ENCODE results near the gene SULT1C2.

Gene SULT1C2

DNA sequence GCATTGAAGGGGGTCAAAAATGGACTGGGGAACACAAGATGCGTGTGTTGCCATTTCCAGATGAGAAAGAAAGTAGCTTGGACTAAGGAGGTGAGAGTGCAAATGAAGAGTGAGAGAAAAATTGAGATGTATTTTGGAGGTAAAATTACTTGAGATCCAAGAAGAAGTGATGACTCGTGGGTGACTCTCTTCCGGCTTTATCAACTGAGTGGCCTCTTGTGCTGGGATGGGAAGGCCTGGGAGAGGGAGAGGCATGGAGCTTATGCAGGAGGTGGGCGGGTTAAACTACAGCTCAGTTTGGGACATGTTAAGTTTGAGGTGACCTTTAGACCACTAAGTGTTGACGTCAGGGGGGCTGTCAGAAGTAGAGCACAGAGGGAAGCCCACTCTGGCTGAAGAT lies 34.9 kb downstream of the SULT1C2 start:
- no peak overlapping the region for H3K27ac Mint-ChIP-seq

GRCh38 chr2:108324531-108325255 lies 36.0 kb downstream of the SULT1C2 start:
- Mint-ChIP-seq H3K27ac (no peak overlapping the region), H3K36me3 (ENCODE audit: low read depth) (peaks cover 5% of the 10 kb centered on the region), H3K4me3 (no peak overlapping the region), H3K4me1 (no peaks in the 10 kb centered on the region), H3K9me3 (peaks cover 16% of the 10 kb centered on the region), H3K27me3 (ENCODE audit: low read depth, poor library complexity) (peaks cover 3% of the 10 kb centered on the region)
- TF ChIP-seq, protein P1, sequence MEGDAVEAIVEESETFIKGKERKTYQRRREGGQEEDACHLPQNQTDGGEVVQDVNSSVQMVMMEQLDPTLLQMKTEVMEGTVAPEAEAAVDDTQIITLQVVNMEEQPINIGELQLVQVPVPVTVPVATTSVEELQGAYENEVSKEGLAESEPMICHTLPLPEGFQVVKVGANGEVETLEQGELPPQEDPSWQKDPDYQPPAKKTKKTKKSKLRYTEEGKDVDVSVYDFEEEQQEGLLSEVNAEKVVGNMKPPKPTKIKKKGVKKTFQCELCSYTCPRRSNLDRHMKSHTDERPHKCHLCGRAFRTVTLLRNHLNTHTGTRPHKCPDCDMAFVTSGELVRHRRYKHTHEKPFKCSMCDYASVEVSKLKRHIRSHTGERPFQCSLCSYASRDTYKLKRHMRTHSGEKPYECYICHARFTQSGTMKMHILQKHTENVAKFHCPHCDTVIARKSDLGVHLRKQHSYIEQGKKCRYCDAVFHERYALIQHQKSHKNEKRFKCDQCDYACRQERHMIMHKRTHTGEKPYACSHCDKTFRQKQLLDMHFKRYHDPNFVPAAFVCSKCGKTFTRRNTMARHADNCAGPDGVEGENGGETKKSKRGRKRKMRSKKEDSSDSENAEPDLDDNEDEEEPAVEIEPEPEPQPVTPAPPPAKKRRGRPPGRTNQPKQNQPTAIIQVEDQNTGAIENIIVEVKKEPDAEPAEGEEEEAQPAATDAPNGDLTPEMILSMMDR (IDR thresholded peaks at IDR 0.05), result no peak
- DNase-seq, result no peak

More for the DNA sequence above, 34.9 kb downstream of the SULT1C2 start:
- no peak for DNase-seq
- Mint-ChIP-seq H3K36me3 (ENCODE audit: low read depth) (peaks cover 5% of the 10 kb centered on the region), H3K9me3 (peaks cover 16% of the 10 kb centered on the region), H3K27me3 (ENCODE audit: low read depth, poor library complexity) (peaks cover 3% of the 10 kb centered on the region), H3K4me3 (no peak overlapping the region), H3K4me1 (peaks cover 10% of the 10 kb centered on the region)
- TF ChIP-seq, protein P1 (IDR thresholded peaks at IDR 0.05), result no peak

GRCh38 chr2:108325756-108326155 lies 37.1 kb downstream of the SULT1C2 start:
- Mint-ChIP-seq H3K27ac (no peak overlapping the region), H3K27me3 (ENCODE audit: low read depth, poor library complexity) (peaks cover 3% of the 10 kb centered on the region), H3K9me3 (peaks cover 16% of the 10 kb centered on the region), H3K36me3 (ENCODE audit: low read depth) (peaks cover 5% of the 10 kb centered on the region), H3K4me1 (peaks cover 4% of the 10 kb centered on the region), H3K4me3 (no peak overlapping the region)
- DNase-seq, result no peak
- TF ChIP-seq, protein P1 (IDR thresholded peaks at IDR 0.05), result no peak

DNA sequence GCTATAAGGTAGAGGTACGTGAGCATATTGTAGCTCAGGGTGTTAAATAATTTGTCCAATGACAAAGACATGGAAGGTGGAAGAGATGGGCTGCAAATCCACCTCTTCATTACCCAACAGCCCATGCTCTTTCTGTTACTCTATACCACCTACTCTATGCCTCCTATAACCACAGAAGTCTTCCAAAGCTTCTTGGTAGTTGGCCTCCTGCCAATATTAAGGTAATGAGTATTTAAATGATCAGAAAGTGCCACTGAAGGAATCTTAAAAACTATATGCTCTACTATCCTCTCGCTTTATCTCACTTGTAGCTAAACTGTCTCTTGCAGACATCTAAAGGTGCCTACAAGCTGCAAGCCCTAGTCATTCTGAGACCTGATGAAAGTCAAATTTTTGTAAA lies 41.1 kb downstream of the SULT1C2 start:
- peaks cover 9% of the 10 kb centered on the region for H3K4me1 Mint-ChIP-seq
- no peak overlapping the region for H3K27ac Mint-ChIP-seq
- no peaks in the 10 kb centered on the region for H3K36me3 Mint-ChIP-seq (ENCODE audit: low read depth)
- DNase-seq, result no peak
- H3K27me3 Mint-ChIP-seq (ENCODE audit: low read depth, poor library complexity), result peaks cover 5% of the 10 kb centered on the region
- H3K9me3 Mint-ChIP-seq, result no peaks in the 10 kb centered on the region
- TF ChIP-seq, protein P1 (IDR thresholded peaks at IDR 0.05), result no peak
- H3K4me3 Mint-ChIP-seq, result no peak overlapping the region

DNA sequence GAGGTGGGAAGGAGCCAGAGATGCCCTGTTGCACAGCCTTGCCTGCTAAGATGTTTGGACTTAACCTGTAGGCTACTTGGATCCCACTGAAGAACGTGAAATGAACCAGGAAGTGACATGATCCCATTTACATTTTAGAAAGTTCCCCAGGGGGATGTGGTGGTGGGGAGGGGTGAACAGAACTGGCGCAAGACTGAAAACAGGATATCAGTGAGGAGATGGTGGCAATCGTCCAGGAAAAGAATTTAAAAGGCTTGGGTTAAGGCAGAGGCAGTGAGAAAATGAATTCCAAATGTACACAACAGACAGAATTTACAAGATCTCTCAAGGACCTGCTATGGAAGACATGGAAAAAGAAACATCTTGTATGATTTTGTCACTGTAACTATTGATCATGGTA lies 42.3 kb downstream of the SULT1C2 start:
- peaks cover 3% of the 10 kb centered on the region for H3K27me3 Mint-ChIP-seq (ENCODE audit: low read depth, poor library complexity)
- H3K36me3 Mint-ChIP-seq (ENCODE audit: low read depth), result no peaks in the 10 kb centered on the region
- H3K4me3 Mint-ChIP-seq, result no peak overlapping the region
- TF ChIP-seq, protein P1 (IDR thresholded peaks at IDR 0.05), result no peak
- peaks cover 9% of the 10 kb centered on the region for H3K4me1 Mint-ChIP-seq
- no peak for DNase-seq
- no peak overlapping the region for H3K27ac Mint-ChIP-seq
- H3K9me3 Mint-ChIP-seq, result no peaks in the 10 kb centered on the region

- no peak overlapping the region for H3K27ac Mint-ChIP-seq
- no peaks in the 10 kb centered on the region for H3K27me3 Mint-ChIP-seq (ENCODE audit: low read depth, poor library complexity)
- H3K9me3 Mint-ChIP-seq, result peaks cover 32% of the 10 kb centered on the region
- peaks cover 18% of the 10 kb centered on the region for H3K36me3 Mint-ChIP-seq (ENCODE audit: low read depth)
- no peak overlapping the region for H3K4me3 Mint-ChIP-seq
- TF ChIP-seq, protein P1 (IDR thresholded peaks at IDR 0.05), result no peak
- peaks cover 5% of the 10 kb centered on the region for H3K4me1 Mint-ChIP-seq
- DNase-seq, result no peak
Observed at GRCh38 chr2:108345951-108346350, 57.3 kb downstream of the SULT1C2 start.

Measured in nephron progenitor cell (in vitro differentiated cells).